Calu3 (cell line): ENCODE results near the gene DDX39A. TPM values are rescaled to one million over a fixed set of nuclear protein-coding genes. Genes with fewer than 3 reads are reported as not detected.

Experiments used
- BruUV-seq: library from RNA; stranded (reverse); fragments of 400-500 nt; replicated peaks from 2 replicates; lab custom pipeline; 2021; lab: Mats Ljungman, UMichigan
- CTCF ChIA-PET: fragments of 300-600 bp; sonication (Branson Sonifier 250); formaldehyde crosslinking; loops from one replicate; lab custom pipeline; 2022; ENCODE audit warnings: antibody characterized with exemption; lab: Charles Lee
- DNase-seq: peaks from one replicate; pipeline ENCODE4 v3.0.0; 2022
- H3K27ac Mint-ChIP-seq: one replicate; pipeline ENCODE4 v1.8.0; 2022; ENCODE audit warnings: mixed read lengths; ENCODE audit not compliant: unreplicated experiment
- H3K27me3 Mint-ChIP-seq: one replicate; pipeline ENCODE4 v1.8.0; 2022; ENCODE audit warnings: mixed read lengths; ENCODE audit not compliant: unreplicated experiment
- H3K36me3 Mint-ChIP-seq: one replicate; pipeline ENCODE4 v1.8.0; 2022; ENCODE audit warnings: mild to moderate bottlenecking, moderate library complexity, mixed read lengths; ENCODE audit not compliant: insufficient read depth, unreplicated experiment
- H3K4me1 Mint-ChIP-seq: one replicate; pipeline ENCODE4 v1.8.0; 2022; ENCODE audit warnings: mild to moderate bottlenecking, low read depth, mixed read lengths; ENCODE audit not compliant: unreplicated experiment
- H3K4me3 Mint-ChIP-seq: one replicate; pipeline ENCODE4 v1.8.0; 2022; ENCODE audit warnings: mild to moderate bottlenecking, low read depth, moderate library complexity, mixed read lengths; ENCODE audit not compliant: unreplicated experiment
- H3K9me3 Mint-ChIP-seq: one replicate; pipeline ENCODE4 v1.8.0; 2022; ENCODE audit warnings: low read depth, mixed read lengths; ENCODE audit not compliant: unreplicated experiment
- intact Hi-C: fragments of 100-400 bp; cut with micrococcal nuclease; formaldehyde crosslinking; loops from one replicate; pipeline ENCODE4 v1.10.0; 2022; ENCODE audit not compliant: unreplicated experiment
- total RNA-seq: library from RNA; stranded (reverse); gene quantifications from 2 replicates; pipeline ENCODE4 v1.2.3, GENCODE V29; 2022
- TF ChIP-seq, protein P1 (sequence below): fragments of 200-600 bp; IDR thresholded peaks from one replicate; pipeline ENCODE4 v1.8.0; 2022; ENCODE audit warnings: antibody characterized with exemption; ENCODE audit not compliant: unreplicated experiment

Gene DDX39A
- total RNA-seq, 1 experiment from 2014 or later: 104 TPM

GRCh38 chr19:14432791-14433553 lies 13.8 kb upstream of the DDX39A start, which contains the start of gene PKN1:
Gene PKN1, plus strand, starts transcription at chr19:14433306. Its CDS starts 216 bp downstream, at chr19:14433522.
- CTCF ChIA-PET: interaction anchor here (0.8 to 1.0 kb wide), 3 partner anchors 8 to 296 kb away, joined by 4 to 6 read pairs (median 4); partner anchors contain the start of gene ASF1B
- TF ChIP-seq, protein P1, sequence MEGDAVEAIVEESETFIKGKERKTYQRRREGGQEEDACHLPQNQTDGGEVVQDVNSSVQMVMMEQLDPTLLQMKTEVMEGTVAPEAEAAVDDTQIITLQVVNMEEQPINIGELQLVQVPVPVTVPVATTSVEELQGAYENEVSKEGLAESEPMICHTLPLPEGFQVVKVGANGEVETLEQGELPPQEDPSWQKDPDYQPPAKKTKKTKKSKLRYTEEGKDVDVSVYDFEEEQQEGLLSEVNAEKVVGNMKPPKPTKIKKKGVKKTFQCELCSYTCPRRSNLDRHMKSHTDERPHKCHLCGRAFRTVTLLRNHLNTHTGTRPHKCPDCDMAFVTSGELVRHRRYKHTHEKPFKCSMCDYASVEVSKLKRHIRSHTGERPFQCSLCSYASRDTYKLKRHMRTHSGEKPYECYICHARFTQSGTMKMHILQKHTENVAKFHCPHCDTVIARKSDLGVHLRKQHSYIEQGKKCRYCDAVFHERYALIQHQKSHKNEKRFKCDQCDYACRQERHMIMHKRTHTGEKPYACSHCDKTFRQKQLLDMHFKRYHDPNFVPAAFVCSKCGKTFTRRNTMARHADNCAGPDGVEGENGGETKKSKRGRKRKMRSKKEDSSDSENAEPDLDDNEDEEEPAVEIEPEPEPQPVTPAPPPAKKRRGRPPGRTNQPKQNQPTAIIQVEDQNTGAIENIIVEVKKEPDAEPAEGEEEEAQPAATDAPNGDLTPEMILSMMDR: no peak
- Mint-ChIP-seq H3K36me3 (peaks cover 40% of the 10 kb centered on the region), H3K4me3 (peak within 1 kb of the TSS; percentile 71), H3K27me3 (peaks cover 12% of the 10 kb centered on the region), H3K27ac (no peak within 1 kb of the TSS), H3K4me1 (peaks cover 14% of the 10 kb centered on the region), H3K9me3 (no peaks in the 10 kb centered on the region)
- intact Hi-C loops: no loop called here
- DNase-seq: peak; percentile 69
- no TSS peak for BruUV-seq

DNA sequence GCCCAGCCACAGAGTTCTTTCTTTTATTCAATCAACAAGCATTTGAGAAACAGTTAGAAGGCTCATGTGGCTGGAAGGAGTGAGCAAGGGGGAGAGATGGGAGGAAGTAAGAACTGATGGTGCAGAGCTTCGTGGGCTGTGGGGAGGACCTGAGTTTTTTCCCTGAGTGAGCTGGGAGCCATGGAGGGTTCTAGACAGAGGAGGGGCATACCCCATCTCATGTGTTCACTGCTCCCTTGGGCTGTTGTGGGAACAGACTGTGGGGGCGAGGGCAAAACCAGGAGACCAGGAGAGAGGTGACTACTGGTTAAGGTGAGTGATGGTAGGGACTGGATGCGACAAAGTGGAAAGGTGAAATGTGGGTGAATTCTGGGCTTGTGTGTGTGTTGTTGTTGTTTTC lies 11.6 kb upstream of the DDX39A start:
- BruUV-seq: no TSS peak
- Mint-ChIP-seq H3K27ac (no peak overlapping the region), H3K4me3 (no peak overlapping the region), H3K27me3 (peaks cover 12% of the 10 kb centered on the region), H3K9me3 (no peaks in the 10 kb centered on the region), H3K36me3 (peaks cover 40% of the 10 kb centered on the region), H3K4me1 (peaks cover 14% of the 10 kb centered on the region)
- TF ChIP-seq, protein P1: no peak
- CTCF ChIA-PET: interaction anchor here (0.6 to 0.8 kb wide), 2 partner anchors 89 to 362 kb away, joined by 4 to 6 read pairs; no protein-coding TSS in a partner anchor
- no peak for DNase-seq
- intact Hi-C loops: no loop called here

GRCh38 chr19:14428882-14429416 lies 9.8 kb upstream of the DDX39A start:
- H3K4me1 Mint-ChIP-seq: no peaks in the 10 kb centered on the region
- H3K9me3 Mint-ChIP-seq: no peaks in the 10 kb centered on the region
- H3K36me3 Mint-ChIP-seq: peaks cover 25% of the 10 kb centered on the region
- no peak for DNase-seq
- no TSS peak for BruUV-seq
- H3K27me3 Mint-ChIP-seq: peaks cover 12% of the 10 kb centered on the region
- no peak overlapping the region for H3K27ac Mint-ChIP-seq
- no peak overlapping the region for H3K4me3 Mint-ChIP-seq
- TF ChIP-seq, protein P1: no peak
- CTCF ChIA-PET: no interaction called here
- intact Hi-C loops: no loop called here

- BruUV-seq: no TSS peak
- H3K9me3 Mint-ChIP-seq: no peaks in the 10 kb centered on the region
- peaks cover 12% of the 10 kb centered on the region for H3K27me3 Mint-ChIP-seq
- no peak for DNase-seq
- TF ChIP-seq, protein P1: no peak
- H3K27ac Mint-ChIP-seq: no peak overlapping the region
- H3K4me1 Mint-ChIP-seq: no peaks in the 10 kb centered on the region
- CTCF ChIA-PET: no interaction called here
- peaks cover 15% of the 10 kb centered on the region for H3K36me3 Mint-ChIP-seq
- H3K4me3 Mint-ChIP-seq: no peak overlapping the region
- intact Hi-C loops: no loop called here
These were observed 8.3 kb upstream of the DDX39A start for GRCh38 chr19:14427461-14427860.
